ENCODE measurements around the gene DYNC1H1.

Gene DYNC1H1

DNA sequence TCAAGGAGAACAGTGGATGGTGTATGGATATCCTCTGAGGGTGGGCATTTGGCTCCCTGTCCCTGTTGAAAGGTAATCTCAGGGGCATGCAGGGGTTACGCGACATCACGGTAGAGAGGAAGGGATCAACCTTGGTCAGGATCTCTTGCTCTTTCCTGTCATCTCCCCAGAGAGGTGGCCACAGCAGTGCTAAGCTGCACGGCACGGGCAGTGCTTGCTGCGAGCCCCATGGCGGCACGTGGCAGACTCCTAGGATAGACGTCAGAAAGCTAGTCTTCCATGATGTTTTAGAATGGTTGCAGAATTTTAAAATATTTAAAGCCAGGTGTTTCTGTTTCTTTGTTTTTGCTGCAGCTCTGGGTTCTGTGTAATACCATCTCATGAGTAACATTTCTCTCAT, 41.0 kb downstream of the DYNC1H1 start:
- DNase-seq, result no peak

DNA sequence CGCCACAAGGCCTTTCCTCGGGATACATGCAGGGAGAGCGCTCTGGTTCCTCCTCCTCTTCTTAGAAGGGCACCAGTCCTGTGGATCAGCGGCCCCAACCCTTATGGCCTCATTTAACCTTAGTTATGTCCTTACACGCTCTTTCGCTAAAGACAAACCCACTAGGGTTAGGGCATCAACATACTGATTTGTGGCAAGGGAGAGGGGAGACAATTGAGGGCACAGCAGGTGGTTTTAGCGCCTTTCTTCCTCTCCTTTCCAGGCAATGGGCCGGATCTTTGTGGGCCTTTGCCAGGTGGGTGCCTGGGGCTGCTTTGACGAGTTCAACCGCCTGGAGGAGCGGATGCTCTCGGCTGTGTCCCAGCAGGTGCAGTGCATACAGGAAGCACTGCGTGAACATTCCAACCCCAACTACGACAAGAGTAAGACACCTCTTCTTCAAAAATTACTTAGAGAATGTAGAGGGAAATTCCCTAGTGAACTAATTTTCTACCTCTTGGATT, 43.6 kb downstream of the DYNC1H1 start:
- DNase-seq, result no peak

DNA sequence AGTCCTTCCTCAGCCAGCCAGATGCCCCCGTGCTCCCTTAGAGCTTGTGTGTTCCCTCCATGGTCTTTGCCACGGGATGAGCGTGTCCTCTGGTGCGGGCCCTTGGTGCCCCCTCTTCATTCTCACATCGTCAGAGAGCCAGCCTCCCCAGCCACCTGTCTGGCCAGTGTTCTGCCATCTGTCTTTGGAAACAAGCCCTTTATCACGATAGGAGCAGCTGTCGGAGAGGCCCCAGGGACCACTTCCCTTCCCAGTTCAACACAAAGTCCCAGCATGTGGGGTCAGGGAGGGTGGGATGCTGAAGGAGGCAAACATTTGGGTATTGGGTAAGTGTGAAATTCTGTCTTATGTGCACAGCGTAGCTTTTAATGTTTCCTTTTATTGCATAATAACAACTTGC, 44.5 kb downstream of the DYNC1H1 start:
- no peak for DNase-seq

DNA sequence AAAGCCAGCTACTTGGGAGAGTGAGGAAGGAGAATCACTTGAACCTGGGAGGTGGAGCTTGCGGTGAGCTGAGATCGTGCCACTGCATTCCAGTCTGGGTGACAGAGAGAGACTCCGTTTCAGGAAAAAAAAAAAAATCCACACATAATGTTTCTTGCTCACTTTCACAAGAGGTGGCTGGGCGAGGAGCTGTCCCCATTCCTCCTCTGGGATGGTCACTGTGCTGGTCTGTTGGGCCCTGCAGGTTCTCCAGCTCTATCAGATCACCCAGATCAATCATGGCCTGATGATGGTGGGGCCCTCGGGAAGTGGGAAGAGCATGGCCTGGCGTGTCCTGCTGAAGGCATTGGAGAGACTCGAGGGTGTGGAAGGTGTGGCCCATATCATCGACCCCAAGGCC, 47.3 kb downstream of the DYNC1H1 start:
- no peak for DNase-seq

DNA sequence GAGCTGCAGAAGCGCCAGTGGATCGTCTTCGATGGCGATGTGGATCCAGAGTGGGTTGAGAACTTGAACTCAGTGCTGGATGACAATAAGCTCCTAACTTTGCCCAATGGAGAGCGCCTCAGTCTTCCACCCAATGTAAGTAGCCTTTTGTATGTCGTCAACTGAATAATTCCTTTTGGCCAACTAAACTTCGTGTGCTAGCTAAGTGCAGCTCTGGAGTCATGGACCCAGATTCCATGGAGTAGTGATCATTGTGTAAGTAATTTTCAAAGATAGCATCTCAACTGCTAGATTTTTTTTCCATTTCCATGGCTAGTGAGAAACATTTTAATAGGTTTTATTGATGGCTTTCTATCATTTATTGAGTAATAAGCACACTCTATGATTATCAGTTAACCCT, 48.0 kb downstream of the DYNC1H1 start:
- DNase-seq, result no peak

DNA sequence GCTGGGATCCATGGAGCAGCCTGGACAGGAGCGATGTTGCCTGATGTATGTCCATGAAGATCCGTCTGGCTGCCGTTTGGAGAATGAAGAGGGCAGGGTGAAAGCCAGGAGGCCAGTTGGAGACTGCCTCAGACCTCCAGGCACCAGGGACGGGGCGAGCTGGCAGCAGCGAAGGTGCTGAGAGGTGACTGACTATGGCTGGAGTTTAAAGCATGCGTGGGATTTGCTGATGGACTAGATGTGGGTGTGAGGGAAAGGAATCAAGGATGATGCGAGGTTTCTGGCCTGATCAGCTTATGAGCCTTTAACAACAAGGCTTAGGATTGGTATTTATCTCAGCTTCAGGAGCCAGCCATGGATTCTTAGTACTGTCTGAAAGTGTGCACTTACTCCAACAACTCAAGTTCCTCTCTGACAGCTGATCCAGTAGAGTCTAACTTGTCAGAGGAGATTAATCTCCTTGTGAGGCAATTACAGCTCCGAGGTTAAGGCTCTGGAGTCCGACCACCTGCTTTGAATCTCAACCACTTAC, 49.4 kb downstream of the DYNC1H1 start:
- DNase-seq, result no peak

DNA sequence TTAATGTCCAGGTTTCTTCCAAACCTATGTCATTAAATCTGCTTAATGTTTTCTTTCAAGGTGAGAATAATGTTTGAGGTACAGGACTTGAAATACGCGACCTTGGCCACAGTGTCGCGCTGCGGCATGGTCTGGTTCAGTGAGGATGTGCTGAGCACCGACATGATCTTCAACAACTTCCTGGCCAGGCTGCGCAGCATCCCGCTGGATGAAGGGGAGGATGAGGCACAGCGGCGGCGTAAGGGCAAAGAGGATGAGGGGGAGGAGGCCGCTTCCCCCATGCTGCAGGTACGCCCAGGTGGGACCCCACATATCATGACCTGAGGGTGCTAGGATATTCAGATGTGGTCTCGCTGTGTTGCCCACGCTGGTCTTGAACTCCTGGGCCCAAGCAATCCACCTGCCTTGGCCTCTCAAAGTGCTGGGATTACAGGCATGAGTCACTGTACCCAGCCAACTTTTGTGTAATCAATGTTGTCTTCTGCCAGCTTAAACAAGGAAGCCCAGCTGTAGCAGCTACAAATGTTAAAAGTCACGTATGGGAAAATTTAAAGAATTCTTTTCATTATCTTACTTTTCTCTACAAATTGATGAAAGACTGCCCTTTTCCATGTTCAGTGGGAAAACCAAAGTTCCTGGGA, 50.8 kb downstream of the DYNC1H1 start:
- DNase-seq, result no peak

DNA sequence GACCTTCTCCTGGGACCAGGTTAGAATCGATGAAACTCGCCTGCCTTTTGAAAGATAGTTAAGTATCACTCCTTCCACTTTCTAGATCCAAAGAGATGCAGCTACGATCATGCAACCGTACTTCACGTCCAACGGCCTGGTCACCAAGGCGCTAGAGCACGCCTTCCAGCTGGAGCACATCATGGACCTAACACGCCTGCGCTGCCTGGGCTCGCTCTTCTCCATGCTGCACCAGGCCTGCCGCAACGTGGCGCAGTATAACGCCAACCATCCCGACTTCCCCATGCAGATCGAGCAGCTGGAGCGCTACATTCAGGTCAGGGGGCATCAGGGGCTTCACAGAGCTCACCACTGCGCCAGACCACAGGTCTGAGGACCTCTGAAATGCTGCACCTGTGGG, 51.4 kb downstream of the DYNC1H1 start:
- DNase-seq, result no peak

DNA sequence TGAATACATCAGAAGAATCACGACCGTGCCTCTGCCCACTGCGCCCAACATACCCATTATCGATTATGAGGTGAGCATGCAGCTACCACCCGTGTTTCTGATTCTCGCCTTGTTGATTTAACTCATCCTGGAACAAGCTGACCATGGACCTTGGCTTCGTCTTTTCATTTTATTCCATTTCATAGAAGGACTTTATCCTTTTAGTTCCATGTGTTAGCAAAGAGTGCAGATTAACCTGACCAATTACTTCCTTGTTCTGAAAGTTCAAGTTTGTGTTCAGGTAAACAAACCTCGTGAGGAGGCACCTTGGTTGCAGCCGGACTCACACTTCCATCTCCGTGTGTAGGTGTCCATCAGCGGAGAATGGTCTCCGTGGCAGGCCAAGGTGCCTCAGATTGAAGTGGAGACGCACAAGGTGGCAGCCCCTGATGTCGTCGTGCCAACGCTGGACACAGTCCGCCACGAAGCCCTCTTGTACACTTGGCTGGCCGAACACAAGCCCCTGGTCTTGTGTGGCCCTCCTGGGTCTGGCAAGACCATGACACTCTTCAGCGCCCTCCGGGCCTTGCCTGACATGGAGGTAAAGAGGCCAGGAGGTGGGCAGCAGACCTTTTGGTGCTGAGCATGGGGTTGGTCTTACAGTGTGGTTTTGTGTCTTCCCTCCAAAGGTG, 52.2 kb downstream of the DYNC1H1 start:
- no peak for DNase-seq

DNA sequence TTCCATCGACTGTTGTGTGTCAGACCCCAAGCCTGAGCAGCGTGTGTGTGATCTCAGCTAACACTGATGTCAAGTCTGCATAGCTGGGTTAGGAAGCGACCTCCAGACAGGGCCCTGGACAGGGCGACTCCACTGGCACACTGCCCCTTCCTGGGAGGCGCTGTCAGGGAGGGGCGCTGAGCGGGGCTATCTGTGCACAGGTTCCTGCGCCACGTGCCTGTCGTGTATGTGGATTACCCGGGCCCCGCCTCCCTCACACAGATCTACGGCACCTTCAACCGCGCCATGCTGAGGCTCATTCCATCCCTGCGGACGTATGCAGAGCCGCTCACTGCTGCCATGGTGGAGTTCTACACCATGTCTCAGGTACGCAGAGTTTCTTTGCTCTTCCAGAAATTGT, 53.9 kb downstream of the DYNC1H1 start:
- DNase-seq, result no peak

DNA sequence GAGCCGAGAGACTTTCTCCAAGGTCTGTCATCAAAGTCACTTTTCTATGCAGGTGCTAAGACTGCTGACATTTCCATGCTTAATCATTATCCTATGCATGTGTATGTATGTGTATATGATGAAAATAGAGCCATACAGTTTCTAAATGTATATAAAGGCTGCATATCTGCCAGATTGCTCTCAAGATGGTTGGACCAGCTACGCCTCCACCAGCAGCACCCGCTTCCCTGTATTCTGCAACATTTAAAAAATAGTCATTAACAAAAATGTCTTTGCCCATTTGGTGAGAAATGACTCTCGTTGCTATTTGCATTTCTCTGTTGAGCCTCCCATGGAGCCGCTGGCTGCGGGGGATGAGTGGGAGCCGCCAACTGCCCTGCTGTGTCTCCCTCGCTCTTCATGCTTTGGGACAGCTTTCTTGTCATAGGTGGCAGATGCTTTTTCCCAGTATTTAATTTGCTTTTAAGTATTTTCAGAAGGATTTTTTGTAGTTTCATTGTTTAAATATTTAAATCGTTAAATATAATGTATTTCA, 54.7 kb downstream of the DYNC1H1 start:
- DNase-seq, result no peak

DNA sequence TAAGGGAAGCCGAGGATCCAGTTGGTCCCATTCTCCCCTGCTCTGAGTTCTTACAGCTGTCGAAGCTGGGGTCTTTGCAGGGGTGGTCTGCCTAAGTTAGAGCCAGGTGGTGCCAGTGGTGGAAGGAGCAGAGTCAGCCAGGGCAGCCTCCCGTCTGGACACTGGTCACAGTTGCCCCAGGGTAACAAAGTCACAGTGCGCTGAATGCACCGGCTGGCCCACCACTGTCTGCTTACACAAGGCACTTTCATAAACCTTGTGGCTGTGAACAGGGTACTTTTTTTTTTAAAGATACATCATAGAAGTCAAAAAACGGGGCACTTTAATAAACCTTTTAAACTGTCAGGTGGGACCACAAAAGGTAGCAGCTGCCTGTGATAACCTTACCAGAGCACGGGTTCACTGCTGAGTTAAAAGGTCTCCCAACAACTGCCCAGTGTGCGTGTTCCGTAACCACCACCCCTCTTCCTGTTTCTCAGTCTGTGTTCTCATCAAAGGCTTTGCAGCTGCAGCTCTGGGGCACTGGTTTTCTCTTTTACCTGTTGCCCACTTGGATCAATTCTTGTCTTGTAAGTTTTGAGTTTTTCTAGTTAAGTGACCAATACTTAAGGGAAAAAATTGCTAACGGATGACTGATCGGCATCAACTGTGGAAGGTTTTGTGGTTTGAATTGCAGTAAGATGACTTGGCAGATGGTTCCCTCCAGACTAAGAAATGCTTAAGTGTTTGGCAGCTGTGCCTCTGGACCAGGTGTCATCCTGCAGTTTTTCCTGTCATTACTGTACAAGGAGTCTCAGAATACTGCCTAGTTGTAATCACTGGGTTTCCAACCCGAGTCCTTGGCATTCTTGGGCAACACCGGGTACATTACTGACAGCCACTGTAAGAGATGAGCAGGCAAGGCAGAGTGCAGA, 55.9 kb downstream of the DYNC1H1 start:
- peak; percentile 15 to 19 for DNase-seq

DNA sequence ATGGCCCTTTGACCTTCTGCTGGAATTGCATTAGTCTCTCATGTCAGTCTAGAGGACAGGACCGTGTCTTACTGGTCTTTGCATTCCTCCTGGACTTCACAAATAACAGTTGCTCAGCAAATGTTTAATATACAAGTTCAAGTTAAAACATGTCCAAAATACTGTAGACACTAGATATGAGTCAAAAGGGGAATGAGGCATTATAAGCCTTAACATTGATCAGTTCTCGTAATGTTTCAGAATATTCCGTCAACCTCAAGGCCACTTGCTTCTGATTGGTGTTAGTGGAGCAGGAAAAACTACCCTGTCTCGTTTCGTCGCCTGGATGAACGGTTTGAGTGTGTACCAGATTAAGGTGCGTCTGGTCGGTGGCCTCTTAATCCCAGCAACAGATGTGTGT, 62.6 kb downstream of the DYNC1H1 start:
- DNase-seq, result no peak

DNA sequence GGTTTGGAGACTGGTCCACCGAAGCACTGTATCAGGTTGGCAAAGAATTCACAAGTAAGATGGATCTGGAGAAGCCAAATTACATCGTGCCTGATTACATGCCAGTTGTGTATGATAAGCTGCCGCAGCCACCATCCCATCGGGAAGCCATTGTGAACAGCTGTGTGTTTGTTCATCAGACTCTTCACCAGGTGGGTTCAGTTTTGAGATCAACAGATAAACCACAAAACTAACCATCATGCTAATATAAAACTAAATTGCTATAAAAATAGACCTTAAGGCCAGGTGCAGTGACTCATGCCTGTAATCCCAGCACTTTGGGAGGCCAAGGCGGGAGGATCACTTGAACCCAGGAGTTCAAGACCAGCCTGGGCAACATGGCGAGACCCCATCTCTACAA, 63.6 kb downstream of the DYNC1H1 start:
- DNase-seq, result no peak

DNA sequence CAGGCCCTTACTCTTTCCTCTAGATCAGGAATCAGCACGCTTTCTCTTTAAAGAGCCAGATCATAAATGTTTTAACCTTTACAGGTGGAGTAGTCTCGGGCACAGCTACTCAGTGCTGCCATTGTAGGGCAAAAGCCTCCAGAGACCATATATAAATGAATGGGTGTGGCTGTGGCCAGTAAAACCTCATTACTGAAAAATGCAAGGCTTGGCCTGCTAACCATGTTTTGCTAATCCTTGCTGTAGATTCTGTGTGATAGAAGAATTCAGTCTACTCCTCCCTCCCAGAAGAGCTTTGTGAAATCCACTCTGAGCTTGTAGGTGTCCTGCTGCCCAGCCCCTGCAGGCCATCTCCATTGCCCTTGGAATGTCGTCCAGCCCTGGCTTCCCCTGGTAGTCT, 64.4 kb downstream of the DYNC1H1 start:
- DNase-seq, result no peak

DNA sequence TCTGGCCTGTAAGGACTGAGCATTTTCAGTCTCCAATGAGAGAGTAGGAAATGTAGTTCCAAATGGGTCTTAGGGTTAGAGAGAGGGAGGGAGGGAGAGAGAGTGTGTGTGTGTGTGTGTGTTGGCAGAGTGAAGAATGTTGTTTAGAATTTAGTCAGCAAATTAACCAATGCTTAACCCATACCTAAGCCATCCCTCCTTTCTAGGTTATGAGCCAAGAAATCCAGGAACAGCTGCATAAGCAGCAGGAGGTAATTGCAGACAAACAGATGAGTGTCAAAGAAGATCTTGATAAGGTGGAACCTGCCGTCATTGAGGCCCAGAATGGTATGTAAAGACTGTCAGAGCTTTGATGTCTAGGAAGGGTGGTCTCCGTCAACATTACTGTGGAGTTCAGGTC, 65.6 kb downstream of the DYNC1H1 start:
- no peak for DNase-seq

DNA sequence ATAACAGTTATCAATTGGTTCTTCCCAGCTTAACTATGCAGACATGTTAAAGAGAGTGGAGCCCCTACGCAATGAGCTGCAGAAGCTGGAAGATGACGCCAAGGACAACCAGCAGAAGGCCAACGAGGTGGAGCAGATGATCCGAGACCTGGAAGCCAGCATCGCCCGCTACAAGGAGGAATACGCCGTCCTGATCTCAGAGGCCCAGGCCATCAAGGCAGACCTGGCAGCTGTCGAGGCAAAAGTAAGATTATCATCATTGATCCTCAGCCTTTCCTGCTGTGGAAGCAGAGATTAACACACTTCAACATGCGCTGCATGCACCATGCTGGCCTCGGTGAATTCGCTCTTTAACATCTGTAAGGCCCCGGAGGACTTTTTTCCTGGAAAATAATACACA, 68.9 kb downstream of the DYNC1H1 start:
- no peak for DNase-seq

DNA sequence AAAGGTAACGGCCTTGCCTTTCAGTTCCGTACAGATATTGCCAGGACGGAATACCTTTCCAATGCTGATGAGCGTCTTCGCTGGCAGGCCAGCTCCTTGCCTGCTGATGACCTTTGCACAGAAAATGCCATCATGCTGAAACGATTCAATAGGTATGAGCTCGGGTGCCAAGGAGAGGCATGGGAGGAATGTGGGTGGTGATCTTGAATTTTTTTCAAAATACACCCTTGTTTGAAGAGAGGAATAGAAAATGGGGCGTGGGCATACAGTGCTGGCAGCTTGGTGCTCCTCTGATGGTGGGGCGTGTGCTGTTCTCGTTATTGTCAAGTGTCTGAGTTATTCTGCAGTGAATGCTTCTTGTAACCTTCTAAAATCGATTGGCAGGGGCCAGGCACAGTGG, 69.9 kb downstream of the DYNC1H1 start:
- DNase-seq, result no peak

DNA sequence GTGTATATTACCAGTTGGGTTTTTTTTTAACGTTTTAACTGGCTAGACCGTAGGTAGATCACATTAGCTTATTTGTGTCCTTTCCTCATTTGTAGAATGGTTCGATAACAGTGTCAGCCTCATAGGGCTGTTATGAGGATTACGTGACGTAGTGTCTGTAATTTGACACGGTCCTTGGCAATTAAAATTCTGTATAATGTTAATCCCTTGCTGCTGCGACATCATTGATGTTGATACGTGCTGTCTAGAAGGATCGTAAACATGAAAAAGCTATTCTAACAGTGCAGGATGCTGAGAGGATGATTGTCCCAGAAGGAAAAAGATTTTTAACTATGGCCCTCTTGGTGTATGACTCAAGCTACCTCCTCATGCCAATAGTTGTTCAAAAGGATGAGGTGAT, 71.5 kb downstream of the DYNC1H1 start:
- DNase-seq, result no peak

DNA sequence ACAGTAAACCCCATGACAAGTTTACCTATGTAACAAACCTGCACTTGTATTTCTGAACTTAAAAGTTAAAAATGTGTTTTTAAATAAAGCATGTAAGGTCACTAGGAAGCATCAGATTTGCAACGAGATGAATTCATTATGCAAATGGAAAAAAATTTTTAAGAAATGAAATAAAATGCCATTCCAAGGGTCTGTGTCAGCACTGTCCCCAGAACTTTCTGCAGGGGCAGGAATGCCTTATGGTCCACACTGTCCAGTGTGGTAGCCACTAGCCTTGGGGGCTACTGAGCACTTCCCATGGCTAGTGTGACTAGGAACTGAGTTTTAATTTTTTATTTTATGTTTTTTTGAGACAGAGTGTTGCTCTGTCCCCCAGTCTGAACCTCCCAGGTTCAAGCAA, 73.3 kb downstream of the DYNC1H1 start:
- no peak for DNase-seq

DNA sequence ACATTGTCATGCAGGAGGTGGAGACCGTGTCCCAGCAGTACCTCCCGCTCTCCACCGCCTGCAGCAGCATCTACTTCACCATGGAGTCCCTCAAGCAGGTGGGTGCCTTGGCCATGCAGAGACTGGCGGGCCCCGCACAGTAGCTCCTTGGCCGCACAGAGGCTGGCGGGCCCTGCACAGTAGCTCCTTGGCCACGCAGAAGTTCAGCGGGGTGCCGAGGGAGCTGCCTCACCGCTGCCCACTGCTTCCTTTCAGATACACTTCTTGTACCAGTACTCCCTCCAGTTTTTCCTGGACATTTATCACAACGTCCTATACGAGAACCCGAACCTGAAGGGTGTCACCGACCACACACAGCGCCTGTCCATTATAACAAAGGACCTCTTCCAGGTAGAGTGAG, 74.8 kb downstream of the DYNC1H1 start:
- no peak for DNase-seq

DNA sequence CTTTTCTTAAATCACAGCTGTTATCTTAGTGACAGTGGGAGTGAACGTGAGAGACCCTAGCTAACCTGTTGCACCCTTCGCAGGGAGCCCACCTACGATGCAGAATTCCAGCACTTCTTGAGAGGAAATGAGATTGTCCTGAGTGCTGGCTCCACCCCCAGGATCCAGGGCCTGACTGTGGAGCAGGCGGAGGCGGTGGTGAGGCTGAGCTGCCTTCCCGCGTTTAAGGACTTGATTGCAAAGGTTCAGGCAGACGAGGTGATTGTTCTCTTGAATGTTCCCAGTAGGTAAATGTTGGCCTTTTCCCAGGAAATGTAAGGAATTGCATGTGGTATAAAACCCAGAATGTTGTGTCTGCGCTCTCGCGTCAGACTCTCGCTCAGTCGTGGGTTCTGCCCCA, 75.8 kb downstream of the DYNC1H1 start:
- DNase-seq, result no peak

DNA sequence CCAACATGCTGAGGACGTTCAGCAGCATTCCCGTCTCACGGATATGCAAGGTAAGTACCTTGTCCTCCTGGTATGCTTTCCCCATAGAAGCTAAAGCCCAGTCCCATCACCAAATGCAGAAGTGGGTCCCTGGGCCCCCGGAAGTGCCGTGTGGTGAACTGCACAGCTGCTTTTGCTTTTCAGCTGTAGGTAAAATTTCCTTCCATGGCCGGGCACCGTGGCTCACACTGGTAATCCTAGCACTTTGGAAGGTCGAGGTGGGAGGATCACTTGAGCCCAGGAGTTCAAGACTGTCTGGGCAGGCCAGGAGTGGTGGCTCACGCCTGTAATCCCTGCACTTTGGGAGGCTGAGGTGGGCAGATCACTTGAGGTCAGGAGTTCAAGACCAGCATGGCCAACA, 78.3 kb downstream of the DYNC1H1 start:
- no peak for DNase-seq

All from CD4-positive, alpha-beta T cell treated with Interleukin-1 beta for 1 hour (primary cell).